ENCODE results near the gene PNMA8C. TPM values are rescaled to one million over a fixed set of nuclear protein-coding genes. Genes with fewer than 3 reads are reported as not detected.
"Not testable (repeated sequence)": the region's sequence is repeated elsewhere in the genome, so short reads cannot be mapped to it uniquely, and the experiment has no call there.

Gene PNMA8C
- total RNA-seq, 1 experiment from 2014 or later = not detected

GRCh38 chr19:46376241-46377153, 52.2 kb downstream of the PNMA8C start:
- TF ChIP-seq REST (IDR thresholded peaks at IDR 0.05; ENCODE audit: insufficient read depth in 1 of 2, low read depth in 2 of 2, low read length in 1 of 2) (no peak), SIN3A (IDR thresholded peaks at IDR 0.05; ENCODE audit: borderline replicate concordance, insufficient read depth, low read depth, low read length) (no peak), TCF7L2 (IDR thresholded peaks at IDR 0.05; ENCODE audit: low read depth, low read length) (no peak), POLR2AphosphoS5 (IDR thresholded peaks at IDR 0.05; ENCODE audit: low read depth, low read length) (no peak), CTCF (IDR thresholded peaks at IDR 0.05) (no peak)
- POLR2A ChIA-PET = no interaction called here
- intact Hi-C loops (cut with micrococcal nuclease; ENCODE audit: unreplicated experiment) (no loop called here), in situ Hi-C loops (cut with HindIII; ENCODE audit: low pct_unique_long_range_greater_than_20kb, low sequenced_read_pairs) (no loop called here)
- Histone ChIP-seq H3K27me3 (ENCODE audit: control insufficient read depth, insufficient read depth, low read length) (no peaks in the 10 kb centered on the region), H3K27ac (ENCODE audit: low read length) (no peak overlapping the region), H3K9me3 (ENCODE audit: control insufficient read depth, insufficient read depth, low read depth, low read length) (no peaks in the 10 kb centered on the region), H3K36me3 (ENCODE audit: control insufficient read depth, insufficient read depth, low read length) (peaks cover 2% of the 10 kb centered on the region; the same call in 1 of the 2 replicates), H3K4me3 (ENCODE audit: low read depth in 2 of 2, low read length in 2 of 2) (no peak overlapping the region), H3K4me1 (ENCODE audit: control insufficient read depth, insufficient read depth, low read length) (no peaks in the 10 kb centered on the region; the same call in 1 of the 2 replicates)
- no TSS peak for BruUV-seq (replicated peaks)
- CTCF ChIA-PET = no interaction called here
- DNase-seq (ENCODE audit: low read depth, low spot score) (no peak), ATAC-seq (no peak)

- H3K9me3 ChIP-seq (ENCODE audit: control insufficient read depth, insufficient read depth, low read depth, low read length); H3K36me3 ChIP-seq (ENCODE audit: control insufficient read depth, insufficient read depth, low read length); H3K27me3 ChIP-seq (ENCODE audit: control insufficient read depth, insufficient read depth, low read length); intact Hi-C loops (cut with micrococcal nuclease; ENCODE audit: unreplicated experiment); H3K4me1 ChIP-seq (ENCODE audit: control insufficient read depth, insufficient read depth, low read length); H3K27ac ChIP-seq (ENCODE audit: low read length); BruUV-seq (replicated peaks); in situ Hi-C loops (cut with HindIII; ENCODE audit: low pct_unique_long_range_greater_than_20kb, low sequenced_read_pairs); H3K4me3 ChIP-seq (ENCODE audit: low read depth in 2 of 2, low read length in 2 of 2); DNase-seq (ENCODE audit: low read depth, low spot score); ATAC-seq; POLR2A ChIA-PET; CTCF ChIA-PET: not testable (repeated sequence)
These were observed 53.2 kb downstream of the PNMA8C start for GRCh38 chr19:46375476-46376067.

Other genes with a start within 250 kb of the PNMA8C start
- not detected for gene IGFL1, start 199.2 kb downstream of the PNMA8C start, total RNA-seq (2021; ENCODE audit: unreplicated experiment)
- not detected for gene HIF3A, start 131.9 kb downstream of the PNMA8C start, total RNA-seq (2021; ENCODE audit: unreplicated experiment)
- gene PPP5C, start 81.8 kb downstream of the PNMA8C start, total RNA-seq (2021; ENCODE audit: unreplicated experiment) = 58.1 TPM
- gene CCDC8, start 15.4 kb downstream of the PNMA8C start, total RNA-seq (2021; ENCODE audit: unreplicated experiment) = 5.4 TPM
- not detected for gene PNMA8A, start 42.6 kb upstream of the PNMA8C start, total RNA-seq (2021; ENCODE audit: unreplicated experiment)
- gene PNMA8B, start 66.9 kb upstream of the PNMA8C start, total RNA-seq (2021; ENCODE audit: unreplicated experiment) = not detected
- 212 TPM for gene CALM3, start 172.4 kb upstream of the PNMA8C start, total RNA-seq (2021; ENCODE audit: unreplicated experiment)
- gene PTGIR, start 196.2 kb upstream of the PNMA8C start, total RNA-seq (2021; ENCODE audit: unreplicated experiment) = 0.08 TPM
- gene GNG8, start 207.3 kb upstream of the PNMA8C start, total RNA-seq (2021; ENCODE audit: unreplicated experiment) = not detected
- gene DACT3, start 232.2 kb upstream of the PNMA8C start, total RNA-seq (2021; ENCODE audit: unreplicated experiment) = 1.0 TPM

Measured in Panc1 (cell line).